ENCODE data around the gene ROR1.

The ROR1 gene

DNA sequence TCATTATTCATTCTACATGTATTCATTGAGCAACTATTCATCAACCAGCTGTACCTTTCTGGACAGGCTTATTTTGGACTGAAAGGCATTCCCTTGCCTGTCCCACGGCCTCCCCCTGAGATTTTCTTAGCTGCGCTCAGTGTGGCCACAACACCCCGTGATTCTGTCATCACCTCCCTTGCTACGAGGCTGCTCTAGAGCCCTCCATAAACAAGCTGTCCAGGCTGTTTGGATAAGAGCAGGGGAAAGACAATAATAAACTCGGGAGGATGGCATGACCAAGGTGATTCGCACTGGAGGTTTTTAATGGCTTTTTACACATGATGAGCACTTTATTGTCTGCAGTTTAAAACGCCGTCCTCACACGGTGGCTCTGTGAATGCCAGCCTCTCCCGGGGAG, 139.7 kb downstream of the ROR1 start:
- no peak for DNase-seq (ENCODE audit: low read depth)

DNA sequence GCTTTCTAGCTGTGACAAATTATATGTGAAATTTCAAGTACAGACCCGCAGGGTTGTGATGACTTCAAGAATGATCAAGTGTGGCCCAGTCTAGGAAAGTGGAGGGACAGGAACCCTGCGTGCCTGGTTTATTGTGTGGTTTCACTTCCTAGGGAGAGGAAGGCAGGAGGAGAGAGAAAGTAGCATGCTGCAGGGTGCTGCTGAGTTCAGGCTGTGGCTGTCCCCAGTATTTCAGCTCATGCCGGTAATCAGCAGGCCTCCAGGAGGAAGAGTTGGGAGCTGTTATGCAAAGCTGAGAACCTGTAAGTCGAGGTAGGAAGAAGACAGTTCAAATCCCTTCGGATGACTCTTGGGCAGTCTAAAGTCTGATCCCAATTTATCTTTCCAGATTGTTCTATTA, 140.4 kb downstream of the ROR1 start:
- no peak for DNase-seq (ENCODE audit: low read depth)

DNA sequence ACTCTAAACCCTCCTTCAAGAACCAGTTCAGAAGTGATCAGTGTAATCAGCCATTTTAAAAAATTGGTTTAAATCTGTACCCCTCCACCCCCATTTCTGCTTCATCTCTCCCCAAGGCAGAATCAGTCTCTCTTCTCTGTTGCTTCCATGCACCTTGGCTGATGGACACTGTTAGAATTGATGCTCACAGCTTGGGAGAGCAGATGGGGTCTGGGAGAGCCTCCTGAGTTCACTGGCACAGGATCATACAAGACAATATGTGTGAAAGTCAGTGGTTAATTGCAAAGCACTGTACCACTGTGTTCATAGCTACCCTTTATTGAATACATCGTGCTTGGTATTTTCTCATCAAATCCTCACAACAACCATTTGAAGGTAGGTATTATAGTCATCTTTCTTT, 140.9 kb downstream of the ROR1 start:
- DNase-seq (ENCODE audit: low read depth), result no peak

DNA sequence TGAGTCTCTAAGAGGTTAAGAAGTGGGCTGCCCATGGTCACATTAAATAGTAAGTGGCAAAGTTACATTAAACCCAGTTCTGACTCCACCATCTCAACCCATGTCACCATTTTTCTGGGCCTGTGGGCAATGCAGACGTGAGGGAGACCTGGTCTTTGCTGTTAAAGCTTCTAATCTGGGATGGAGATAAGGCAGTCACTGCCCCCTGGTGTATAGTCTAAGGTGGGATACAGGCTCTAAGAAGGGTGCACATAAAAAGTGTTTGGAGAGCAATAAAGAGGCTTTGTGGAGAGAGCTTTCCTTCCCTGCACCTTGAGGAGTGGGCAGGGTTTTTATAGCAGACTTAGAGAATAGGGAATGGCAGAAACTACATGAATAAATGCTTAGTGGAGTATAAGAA, 141.3 kb downstream of the ROR1 start:
- DNase-seq (ENCODE audit: low read depth), result no peak

DNA sequence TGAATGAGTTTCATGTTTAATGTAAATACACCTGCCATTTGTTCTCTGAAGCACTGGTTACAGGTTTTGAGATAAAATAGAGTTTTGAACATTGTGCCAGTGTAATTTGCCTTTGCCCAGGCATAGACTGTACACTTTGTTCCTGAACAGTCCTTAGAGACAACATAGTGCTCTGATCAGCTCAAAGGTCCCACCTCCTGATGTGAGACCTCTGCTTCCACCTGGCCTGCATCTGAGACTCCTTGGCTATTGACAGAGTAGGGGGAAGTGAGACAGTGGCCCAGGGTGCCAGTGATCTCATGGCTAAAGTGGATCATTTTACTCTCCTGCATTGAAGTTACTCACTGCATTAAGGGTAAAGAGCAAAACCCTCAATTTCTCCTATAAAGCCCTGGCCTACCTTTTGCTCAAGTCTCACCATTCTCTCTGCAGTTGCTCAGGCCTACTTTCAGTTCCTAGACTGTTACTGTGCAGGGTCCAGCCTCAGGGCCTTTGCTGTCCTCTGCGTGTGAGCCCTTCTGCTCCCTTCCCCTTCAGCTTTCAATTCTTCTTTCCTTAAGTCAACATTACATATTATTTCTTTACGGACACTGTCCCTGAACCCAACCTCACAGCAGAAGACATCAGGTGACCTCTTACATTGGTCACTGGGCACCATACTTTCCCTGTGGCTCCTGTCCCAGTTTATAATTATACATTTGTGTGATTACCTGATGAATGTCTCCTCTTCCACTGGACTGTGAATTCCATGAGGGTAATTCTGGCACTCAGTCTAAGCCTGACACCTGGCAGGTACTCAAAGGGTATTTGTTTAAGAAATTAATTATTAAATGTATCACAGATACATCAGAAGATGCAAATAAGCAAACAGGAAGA, 142.9 kb downstream of the ROR1 start:
- DNase-seq (ENCODE audit: low read depth), result no peak

DNA sequence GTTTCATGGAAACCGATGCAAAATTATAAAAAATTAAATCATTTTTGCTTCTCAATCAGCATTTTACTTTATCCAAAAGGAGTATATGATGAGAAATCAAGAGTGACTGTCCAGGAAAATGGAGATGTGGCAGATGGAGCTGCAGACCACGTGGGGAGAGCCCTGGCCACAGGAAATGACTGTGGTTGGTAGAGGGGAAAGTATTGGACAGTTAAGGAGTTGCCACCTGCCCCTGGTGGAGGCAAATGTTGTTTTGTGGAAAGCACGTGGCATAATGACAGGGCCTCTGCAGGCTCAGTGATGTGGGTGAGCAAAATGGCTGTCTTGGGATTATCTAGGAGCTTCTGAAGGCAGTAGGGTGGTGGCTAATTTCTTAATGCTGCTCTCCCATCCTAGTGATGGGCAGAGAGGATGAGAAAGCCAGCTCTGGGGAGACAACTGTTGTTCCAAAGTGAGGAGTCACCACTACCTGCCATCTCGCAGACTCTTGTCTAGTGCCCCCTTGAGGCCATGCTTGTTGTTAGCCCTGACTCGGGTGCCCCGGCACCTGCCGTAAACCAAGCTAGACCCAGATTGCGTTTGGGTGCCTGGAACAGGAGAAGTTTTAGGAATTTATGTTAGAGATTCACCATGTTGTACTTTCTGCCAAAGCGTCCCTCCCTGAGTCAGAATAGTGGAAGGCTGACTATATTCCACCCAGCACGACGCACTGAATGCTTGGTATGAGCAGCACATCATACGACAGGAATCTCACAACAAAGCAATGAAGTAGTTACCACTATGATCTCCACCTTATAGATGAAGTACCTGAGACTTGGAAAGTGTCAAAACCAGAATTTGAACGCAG, 144.0 kb downstream of the ROR1 start:
- no peak for DNase-seq (ENCODE audit: low read depth)

DNA sequence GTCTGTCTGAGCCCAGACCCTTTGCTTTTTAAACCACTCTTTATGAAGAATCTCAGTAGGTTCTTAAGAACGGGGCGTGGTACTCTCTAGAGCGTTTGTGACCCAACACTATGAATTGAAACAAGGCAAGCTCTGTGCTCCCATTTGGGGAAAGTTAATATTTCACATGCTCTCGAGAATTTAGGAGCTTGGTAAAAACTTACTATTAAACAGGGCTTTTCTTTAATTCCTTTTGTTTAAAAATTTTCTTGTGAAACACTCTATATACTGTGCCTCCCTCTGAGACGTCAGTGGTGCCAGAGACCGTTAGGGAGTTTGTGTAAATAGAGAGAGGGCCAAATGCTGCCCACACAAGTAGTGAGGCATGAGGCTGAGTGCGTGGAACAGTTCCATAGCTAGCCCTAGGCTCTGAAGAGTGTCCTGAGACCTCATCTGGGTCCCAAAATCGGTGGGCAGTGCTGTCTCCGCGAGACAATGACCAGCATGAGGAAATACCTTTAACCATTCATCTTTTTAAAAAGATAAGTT, 144.7 kb downstream of the ROR1 start:
- DNase-seq (ENCODE audit: low read depth), result no peak

DNA sequence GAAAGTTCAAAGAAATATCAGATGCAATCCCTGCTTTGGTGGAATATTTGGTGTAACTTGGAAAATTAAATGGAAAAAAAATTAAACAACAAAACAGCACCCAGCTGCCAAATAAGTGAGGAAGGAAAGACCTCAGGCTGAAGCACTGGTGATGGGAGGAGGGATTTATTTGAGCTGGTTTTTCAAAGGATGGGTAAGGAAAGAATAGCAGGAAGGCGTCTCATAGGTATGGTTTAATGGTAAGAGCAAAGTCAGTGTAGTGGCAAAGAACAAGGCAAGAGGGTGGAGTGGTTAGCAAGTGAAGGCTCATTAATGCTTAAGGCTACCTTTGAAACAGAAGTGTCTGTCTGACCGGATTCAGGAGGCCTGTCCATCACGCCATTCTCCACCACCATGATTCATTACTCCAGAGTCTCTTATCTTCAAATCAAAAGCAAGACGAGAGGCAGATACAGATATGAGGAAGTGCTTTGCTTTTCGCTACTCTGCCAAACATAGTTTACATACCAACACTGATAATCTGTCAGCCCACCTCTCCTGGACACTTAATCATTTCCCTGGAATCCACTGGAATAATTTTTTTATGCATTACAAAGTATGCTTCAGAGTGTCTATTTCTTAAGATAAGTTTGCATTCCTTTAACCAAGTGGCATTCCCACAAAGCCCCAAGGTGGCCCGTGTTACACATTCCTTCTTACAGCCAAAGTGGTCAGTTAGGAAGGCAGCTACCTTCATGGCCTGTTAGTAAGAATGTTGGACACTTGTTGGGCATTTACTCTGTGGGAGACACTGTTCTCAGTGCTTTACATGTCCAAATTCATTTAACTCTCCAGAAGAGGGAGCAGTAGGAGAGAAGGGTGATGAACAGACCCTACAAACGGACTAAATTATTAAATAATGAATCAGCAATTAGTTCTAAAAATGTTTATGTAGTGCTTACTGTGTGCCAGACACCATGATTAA, 146.6 kb downstream of the ROR1 start:
- peak; percentile 21 for DNase-seq (ENCODE audit: low read depth)

DNA sequence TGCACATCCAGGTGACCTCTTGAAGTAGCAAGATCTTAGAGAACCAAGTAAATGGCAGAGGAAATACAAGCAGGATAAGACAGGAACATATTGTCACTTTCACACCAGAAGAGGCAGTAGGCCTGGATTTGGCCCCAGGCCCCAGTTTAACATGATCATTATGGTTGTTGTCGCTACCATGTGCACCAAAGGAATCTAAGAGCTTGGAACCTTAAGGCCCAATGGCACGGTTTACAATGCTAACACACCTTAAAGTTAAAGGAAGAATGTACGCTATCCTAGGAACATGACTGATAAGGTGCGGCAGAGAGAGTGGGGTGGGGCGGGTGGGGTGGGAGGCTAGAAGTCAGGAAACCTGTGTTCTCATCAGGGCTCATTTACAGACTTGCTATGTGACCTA, 147.5 kb downstream of the ROR1 start:
- no peak for DNase-seq (ENCODE audit: low read depth)

DNA sequence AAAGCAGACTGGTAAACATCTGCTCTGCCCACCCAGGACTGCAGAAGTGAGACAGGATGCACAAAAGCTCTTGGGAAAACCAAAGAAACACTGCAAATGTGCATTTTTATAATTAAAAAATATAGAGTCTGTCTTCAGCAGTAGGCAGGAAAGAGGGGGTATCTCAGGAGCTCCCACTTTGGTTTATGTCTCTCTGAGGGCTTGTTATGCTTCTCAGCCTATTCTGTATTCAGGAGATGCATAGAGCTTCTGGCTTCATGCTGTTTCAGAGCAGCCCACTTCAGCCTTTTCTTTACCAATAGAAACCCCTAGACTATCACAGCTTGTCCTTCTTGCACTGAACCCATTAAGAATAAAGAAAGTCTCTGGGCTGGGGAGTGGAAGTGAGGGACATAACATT, 148.0 kb downstream of the ROR1 start:
- DNase-seq (ENCODE audit: low read depth), result no peak

DNA sequence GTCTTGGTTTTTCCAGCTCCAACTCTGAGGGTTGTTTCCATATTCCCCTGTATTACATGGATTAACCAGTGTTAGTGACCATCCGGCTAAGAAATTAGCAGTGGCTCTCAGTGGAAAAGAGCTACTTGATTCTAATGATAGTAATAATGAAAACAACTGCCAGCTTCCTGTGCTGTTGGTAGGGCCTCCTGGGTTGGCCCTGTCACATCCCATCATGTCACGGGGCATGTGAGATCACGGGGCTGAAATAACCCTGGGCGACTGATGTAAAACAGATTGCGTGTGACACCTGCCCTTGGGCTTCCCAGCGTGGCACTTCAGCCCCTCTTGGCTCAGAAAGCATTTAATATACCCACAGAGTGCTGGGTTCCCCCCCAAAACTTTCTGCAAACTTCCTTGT, 149.0 kb downstream of the ROR1 start:
- DNase-seq (ENCODE audit: low read depth), result no peak

DNA sequence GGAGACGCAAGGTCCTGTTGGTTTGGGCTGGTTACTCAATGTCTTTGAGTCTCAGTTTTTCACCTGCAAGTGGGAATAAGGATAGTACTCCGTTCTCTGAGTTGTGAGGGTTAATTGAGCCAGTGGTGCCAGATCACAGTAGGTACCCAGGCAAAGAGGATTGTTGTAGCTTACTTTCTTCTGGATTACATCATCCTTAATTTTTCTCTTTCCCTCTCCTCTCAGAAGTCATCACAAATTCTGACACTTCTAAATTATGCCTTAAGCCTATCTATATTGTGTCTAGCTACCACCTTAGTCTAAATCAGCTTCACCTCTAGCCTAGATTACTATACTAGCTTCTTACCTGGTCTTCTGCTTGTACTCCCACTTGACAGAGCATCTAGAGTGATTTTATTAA, 149.5 kb downstream of the ROR1 start:
- no peak for DNase-seq (ENCODE audit: low read depth)

DNA sequence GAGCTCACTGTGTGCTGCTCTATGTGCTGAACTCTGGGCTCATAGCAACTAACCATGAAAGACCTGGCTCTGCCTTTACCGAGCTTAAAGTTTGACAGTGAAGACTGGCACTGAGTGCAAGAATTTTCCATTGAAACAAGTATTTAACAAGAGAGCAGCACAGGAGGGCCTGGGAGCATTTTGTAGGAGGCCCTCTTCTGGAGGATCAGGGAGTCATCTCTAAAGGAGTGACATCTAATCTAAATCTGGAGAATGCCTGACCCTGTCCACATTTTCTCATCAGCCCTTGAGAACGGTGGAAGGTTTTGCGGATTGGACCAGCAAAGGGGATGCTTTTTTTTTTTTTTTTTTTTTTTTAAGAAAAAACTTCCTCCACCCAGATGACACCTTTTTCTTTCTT, 150.8 kb downstream of the ROR1 start:
- no peak for DNase-seq (ENCODE audit: low read depth)

DNA sequence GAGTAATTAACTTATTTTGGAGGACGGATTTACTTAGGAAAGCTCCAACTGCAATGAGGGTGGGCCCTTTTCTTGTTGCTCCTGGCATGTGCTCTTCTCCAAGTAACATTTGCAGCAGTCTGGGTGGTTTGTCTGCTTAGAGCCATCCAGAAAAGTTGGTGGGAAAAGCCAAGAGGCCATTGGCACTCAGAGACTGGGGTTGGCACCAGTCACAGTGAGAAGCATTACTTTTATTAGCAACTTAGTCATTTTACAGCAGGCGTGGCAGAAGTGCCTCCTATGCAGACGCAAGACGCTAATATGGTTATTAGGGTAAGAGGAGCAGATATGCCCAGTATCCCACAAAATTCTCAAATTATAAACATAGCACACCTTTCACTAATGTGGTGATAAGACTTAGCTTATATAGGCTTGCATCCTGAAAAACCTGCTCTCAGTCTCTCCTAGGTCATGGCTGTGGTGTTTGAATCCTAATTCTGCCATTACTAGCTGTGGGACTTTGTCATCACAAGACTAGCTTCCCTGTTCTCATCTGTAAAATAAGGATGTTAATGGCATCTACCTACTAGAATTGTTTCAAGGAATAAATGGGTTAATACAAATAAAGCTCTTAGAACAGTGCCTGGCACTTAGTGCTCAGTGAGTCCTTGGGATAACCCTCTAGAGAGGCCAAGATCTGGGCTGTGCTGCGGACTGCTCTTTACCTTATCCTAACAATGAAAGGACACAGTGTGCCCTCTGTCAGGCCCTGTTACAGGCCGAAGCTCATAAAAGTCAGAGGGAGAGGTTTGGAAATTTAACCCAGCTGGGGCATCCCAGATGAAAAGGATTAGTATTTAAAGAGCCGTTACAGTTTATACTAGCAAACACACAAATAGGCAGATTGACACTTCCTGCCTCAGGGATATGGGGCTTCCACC, 154.6 kb downstream of the ROR1 start:
- no peak for DNase-seq (ENCODE audit: low read depth)

DNA sequence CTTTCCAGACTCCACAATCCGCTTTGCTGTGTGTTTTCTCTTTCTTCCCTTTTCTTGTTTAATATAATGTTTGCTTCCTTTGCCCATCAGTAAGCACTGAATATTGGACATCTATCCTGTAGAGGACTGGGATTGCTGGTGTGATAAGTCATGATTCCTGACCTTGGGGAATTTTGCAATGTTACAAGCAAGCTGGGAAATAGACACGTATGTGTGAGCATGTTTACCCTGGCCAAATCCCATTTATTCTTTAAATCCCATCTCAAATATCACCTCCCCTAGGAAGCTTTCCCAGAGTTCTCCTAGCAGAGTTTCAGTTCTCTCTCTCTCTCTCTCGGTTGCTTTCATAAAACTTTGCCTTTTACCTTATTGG, 155.3 kb downstream of the ROR1 start:
- DNase-seq (ENCODE audit: low read depth), result no peak

DNA sequence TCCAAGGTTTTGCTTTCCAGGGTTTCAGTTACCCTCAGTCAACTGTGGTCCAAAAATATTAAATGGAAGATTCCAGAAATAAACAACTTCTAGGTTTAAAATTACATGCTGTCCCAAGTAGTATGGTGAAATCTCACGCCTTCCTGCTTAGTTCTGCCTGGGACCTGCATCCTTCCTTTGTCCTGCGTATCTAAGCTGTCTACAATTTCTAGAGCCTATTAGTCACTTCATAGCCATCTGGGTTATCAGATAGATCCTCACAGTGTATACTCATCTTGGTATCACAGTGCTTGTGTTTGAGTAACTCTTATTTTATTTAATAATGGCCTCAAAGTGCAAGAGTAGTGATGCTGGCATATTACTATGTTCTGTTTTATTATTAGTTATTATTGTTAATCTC, 157.7 kb downstream of the ROR1 start:
- DNase-seq (ENCODE audit: low read depth), result no peak

DNA sequence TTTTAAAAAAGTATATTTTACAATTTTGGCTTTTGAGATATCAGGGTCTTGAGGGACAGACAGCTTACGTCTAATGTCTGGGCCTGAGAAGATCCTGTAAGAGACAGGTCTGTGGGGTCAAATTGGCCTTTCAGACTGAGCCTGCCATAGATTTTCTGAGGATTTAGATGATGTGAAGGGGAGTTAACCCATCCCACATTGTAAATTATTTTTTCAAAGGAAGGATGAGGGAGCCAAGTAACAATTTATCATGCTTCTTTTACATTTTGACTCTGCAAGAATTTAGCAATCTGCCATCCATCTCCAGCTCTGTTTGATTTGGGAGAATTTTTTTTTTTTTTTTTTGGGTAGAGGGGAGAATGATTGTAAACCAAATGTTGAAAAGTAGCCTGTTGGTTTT, 160.9 kb downstream of the ROR1 start:
- no peak for DNase-seq (ENCODE audit: low read depth)

DNA sequence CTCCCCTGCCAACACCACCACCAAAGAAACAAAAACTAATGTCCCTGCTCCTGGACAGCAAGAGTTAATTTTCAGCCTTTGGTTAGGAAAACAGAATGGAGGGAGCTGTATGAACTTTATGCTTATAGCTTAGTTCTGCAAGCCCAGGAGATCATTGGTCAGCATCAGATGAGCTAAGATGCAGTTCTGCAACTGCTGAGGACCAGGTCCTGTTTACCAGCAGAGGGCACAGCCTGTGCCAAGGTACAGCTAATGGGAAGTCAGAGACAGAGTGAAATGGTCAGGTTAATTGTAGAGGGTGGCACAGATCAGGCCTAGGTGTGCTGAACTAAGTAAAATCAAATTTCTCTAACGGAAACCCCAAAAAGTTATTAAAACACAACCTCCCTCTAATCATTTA, 161.3 kb downstream of the ROR1 start:
- no peak for DNase-seq (ENCODE audit: low read depth)

DNA sequence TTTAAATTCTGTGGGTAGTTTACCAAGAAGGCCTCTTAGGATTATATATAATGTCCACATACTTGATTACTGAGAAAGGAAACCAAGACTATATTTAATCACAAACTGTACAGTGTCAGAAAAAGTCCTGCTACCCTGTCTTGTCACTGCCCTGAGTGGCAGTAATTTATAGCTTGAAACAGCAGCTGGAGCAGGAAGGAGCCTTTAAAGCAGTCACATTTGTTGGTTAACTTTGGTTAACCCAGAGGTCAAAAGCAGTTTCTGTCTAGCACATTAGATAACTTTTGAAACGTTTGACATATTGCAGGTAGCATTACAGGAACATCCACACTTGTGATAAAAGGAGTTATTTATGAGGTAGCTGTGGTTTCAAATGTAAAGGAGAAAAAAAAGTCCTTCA, 161.7 kb downstream of the ROR1 start:
- no peak for DNase-seq (ENCODE audit: low read depth)

DNA sequence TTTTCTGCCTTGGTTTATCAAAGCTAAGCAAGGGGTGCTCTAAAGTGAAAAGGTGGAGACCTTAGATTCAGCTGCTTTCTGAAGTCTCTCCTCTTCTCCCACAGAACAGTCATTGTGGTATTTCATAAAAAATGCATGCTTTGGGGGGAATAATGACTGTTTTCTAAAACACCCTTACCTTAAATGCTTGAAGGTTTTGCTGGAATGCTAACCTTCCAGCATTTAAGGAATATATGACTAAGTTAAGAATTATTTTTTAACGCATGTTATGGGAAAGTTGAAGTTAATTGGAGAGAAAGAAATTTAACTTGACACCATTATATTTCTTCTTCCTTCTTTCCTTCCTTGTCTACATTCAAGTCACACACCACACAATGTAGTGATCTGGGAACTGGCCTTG, 162.5 kb downstream of the ROR1 start:
- DNase-seq (ENCODE audit: low read depth), result no peak

DNA sequence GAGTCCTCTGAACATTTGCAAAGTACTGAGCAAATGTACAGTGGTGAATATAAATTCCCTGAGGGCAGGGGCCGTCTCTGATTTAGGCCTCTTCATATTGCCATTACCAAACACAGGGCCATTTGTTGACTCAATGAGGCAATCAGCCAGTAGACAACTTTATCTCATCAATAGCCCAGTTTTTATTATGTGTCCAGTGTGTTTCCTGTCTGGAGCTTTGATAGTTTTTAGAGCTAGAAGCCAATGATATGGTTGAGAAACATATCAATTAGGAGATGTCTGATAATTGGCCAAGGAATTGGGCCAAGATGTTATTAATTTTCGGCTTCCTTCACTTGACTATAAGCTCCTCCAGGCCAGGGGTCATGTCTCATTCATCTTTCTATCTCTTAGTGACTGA, 163.0 kb downstream of the ROR1 start:
- no peak for DNase-seq (ENCODE audit: low read depth)
